Measurements from ENCODE around the gene ZNF821.
"Not testable (repeated sequence)": the region's sequence is repeated elsewhere in the genome, so short reads cannot be mapped to it uniquely, and the experiment has no call there.

The ZNF821 gene

DNA sequence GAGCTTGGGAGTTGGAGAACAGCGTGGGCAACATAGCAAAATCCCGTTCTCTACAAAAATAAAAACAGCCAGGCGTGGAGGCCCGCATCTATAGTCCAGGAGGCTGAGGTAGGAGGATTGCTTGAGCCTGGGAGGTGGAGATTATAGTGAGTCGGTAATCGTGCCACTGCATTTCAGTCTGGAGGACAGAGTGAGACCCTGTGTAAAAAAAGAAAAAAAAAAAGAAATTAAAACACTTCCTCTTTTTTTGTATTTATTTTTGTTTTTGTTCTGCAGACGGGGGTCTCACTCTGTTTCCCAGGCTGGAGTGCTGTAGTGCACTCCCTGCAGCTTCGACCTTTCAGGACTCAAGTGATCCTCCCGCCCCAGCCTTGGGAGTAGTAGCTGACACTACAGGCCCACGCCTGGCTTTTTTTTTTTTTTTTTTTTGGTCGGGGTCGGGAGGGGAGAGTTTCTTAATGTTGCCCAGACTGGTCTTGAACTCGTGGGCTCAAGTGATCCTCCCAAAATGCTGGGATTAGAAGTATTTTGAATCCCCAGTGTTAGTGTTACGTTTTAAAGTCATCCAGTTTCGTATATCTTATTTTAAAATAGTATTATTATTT, 12.9 kb upstream of the ZNF821 start:
- no peak for DNase-seq

DNA sequence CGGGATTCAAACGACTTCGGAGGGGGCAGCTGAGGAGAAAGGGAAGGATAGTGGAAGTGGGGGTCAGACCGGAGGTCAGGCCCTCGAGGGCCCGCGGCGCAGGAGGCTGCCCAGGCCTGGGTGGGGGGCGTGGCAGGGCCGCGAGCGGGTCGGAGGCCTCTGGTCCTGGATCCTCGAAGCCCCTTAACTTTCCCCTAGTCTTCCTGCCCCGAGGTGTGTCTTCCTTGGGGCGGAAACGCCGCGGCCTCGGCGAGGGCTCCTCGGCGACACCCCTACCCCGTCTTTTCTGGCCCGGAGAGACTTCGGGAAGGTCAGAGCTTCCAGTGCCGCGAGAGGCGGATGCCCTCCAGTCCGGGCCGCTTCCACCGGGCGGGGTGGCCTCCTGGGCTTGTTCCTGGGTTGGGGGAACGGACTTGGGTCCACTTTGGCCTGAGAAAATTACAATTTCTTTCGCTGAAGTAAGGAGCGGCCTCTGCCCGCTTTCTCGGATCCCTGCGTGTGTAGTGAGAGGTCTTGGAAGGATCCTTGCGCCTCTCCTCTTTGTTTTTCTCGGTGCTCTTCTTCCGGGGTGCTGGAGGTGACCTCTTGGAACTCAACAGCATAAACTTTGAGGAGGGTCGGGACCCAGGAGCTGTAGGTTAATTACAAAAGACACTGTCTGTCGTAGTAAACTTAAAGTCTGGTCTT, 11.8 kb upstream of the ZNF821 start:
- no peak for DNase-seq

DNA sequence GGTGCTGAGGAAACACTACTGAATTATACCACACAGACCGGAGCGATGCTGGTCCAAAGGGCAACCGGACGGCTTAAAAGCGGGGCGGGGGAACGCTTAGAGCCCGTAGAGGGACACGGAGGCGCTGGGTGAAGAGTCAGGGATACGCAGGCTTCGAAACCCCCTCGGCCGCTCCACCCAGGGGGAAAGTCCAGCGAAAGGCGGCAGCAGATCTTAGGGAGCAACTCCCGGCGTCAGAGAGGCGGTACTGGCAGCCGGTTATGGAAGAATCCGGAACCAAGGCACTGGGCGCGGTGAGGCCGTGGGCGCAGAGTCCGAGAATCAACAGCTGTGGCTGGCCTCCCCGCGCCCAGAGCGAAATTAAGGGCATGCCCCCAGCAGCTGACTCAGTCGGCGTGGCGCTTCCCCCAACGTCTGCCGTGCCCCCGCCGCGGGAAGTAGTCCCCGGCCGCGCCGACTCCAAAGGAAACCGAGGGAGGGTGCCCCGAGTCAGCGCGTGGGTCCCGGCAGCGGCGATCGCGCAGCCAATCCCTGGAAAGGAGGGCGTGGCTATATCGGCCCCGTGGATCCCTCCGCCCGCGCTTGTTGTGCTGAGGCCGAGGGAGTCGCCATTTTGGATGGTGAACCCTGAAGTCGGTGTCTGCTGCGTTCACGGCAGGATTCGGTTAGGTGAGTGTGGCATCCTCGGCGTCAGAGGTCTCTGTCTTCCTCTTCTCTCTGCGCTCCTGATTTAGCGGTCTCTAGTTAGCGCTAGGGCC, 11.1 kb upstream of the ZNF821 start, which contains the start of gene IST1:
Gene IST1 (plus strand): TSS at position 611 of the 758 bp plus-strand sequence. CDS start 20,110 bp downstream, outside the sequence.
- peak; percentile 96 for DNase-seq

DNA sequence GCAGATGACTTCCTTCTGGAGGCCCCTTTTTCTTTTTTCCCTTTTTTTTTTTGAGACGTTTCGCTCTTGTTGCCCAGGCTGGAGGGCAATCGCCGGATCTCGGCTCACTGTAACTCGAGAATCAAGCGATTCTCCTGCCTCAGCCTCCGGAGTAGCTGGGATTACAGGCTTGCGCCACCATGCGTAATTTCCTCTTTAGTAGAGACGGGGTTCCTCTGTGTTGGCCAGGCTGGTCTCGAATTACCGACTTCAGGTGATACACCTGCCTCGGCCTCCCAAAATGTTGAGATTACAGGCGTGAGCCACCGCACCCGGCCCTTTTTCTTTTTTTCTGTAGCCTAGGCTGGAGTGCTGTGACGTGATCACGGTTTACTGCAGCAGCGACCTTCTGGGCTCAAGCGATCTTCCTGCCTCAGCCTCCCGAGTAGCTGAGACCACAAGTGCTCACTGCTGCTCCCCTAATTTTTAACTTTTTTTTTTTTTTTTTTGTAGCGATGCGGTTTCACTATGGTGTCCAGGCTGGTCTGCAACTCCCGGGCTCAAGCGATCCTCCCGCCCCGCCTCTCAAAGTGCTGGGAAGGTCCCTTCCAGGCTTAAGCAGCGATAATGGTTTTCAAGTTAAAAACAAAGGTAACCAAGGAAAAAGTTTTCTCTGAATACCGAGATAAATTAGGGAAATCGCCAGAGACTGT, 10.4 kb upstream of the ZNF821 start:
- DNase-seq: peak; percentile 20

DNA sequence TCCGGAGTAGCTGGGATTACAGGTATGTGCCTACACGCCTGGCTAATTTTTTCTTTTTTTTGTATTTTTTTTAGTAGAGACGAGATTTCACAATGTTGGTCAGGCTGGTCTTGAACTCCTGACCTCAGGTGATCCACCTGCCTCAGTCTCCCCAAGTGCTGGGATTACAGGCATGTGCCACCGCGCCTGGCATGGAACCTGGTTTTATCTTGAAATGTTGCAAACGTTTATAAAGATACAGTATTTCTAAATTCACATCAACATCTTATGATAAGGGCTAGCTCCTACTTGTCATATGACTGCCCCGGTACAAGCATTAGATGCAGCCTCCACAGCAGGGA, 9.9 kb upstream of the ZNF821 start:
- DNase-seq: no peak

DNA sequence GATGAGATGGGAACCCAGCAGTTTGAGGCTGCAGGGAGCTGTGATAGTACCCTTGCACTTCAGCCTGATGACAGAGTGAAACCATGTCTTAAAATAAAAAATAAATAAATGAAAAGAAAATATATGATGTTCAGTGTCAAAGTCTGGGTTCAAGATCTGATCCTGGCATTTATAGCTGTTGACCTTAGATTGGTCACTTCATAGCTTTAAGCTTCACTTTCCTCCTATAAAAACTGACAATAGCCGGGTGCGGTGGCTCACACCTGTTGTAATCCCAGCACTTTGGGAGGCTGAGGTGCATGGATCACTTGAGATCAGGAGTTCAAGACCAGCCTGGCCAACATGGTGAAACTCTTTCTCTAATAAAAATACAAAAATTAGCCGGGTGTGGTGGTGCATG, 5.2 kb upstream of the ZNF821 start:
- DNase-seq: no peak

DNA sequence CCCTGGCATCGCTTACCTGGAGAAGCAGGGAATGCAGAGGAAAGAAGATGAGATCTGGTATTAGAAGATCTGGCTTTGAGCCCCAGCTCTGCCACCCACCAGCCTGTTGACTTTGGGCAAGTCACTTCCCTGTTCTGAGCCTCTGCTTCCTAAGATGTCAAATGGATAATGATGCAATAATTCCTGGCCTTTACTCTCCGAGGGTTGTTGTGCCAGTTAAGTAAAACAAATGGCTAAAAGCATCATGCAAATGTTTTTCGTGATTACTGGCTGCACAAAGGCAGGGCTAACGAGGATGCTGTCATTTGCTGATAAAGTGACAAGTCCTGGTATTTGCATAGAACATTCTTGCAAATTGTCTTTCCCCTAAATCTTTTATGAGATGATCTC, 1.3 kb upstream of the ZNF821 start:
- no peak for DNase-seq

DNA sequence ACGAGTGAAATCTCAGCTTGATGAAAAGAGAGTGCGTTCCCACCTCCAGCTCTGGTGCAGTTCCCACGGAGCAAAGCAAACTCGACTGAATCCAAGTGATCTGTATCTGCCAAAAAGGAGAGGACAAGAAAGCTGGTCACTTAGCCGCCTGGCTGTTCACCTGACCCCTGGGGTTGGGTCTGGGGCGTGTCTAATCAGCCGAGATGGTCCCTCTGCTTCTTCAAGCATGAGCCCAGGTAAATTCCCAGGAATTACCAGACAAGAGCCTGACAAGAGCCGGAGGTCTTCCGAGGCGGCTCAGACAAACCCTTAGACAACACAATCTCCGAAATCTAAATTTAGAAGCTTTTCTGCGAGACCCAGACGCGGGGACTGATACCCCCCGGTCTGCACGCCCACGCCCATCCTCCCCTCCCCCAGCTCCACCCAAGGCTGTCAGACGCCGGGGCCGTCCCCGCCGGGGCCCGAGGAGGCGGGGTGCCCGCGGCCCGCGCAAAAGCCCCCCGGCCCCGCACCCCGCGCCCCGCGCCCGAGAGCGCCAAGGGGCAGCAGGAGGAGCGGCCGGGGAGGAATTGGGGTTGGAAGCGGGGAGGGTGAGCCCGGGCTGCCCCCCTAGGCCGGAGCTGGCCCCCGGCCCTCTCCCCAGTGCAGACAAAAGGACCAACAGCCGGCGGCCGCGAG, 674 bp downstream of the ZNF821 start:
- no peak for DNase-seq

DNA sequence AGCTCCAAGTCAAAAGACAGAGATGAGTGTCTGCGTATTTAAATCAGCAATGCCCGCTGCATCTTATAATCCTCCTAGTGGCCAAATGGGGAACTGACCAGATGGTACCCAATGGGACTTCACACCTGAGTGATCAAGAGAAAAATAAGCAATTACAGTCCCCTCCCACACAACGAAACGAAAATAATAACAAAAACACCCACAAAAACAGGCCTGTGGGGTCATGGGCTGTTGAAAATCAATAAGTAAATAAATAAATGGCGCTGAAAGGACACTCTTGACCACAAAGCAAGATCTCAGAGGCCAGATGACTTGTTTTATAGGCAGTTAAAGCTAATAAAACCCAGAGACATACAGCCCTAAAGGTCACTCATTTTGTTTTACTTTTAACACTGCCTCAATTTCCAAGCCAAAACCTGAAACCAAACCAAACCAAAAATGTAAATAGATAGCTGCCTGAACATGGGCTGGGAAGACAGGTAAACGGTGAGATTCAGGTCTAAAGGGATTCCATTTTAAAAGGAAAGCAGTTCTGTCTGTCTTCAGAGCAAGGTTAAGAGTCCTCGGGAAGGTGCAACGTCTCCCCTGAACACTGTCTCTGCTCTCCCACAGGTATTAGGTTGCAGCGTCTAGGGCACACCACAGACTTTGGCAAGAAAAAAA, 1.3 kb downstream of the ZNF821 start:
- peak; percentile 27 for DNase-seq

DNA sequence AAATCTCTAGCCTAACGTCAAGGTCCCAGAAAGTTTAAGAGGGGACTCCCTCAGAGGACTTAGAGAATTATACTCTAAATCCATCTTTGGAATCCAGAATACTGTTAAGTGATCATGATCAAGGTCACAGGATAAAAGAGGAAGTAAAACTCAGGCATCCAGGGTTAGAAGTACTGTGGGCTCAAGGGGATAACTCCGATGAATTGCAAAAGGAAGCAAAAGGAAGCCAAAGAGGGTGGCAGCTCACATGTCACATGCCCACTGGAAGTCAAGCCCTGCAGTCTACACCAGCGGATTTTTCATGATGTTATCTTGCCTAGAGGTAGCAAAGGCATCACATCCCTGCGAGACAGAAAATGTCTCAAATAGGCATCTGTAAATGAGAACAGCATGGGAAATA, 3.8 kb downstream of the ZNF821 start:
- DNase-seq: no peak

DNA sequence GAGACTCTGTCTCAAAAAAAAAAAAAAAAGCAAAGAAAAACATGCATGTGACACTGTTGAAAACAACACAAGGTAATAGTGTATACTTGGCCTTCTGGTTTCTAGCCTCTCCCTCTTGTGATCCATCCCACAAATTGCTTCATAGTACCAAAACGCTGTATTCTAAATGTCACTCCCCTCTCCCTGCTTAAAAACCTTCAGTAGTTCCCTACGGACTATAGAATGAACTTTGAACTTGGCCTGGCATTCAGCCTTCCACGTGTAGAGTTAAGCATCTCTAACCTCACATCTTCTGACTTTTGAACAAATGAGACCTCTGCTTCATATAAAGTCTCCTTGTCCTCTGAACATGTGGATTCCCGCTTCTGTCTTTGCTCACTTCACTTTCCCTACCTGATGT, 5.1 kb downstream of the ZNF821 start:
- no peak for DNase-seq

DNA sequence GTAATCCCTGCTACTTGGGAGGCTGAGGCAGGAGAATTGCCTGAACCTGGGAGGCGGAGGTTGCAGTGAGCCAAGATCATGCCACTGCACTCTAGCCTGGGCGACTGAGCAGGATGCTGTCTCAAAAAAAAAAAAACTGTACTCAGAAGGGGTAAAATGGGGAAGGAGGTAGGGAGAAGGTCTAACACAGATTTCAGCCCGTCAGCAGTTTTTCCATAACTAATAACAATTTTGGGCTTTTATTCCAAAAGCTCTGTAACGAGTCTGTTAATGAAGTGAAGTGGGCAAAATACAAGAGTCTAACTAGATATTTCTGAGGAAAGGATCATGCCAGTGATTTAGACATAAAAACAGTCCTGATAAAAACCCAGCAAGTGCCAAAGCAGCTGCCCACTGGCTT, 10.8 kb downstream of the ZNF821 start:
- DNase-seq: no peak

DNA sequence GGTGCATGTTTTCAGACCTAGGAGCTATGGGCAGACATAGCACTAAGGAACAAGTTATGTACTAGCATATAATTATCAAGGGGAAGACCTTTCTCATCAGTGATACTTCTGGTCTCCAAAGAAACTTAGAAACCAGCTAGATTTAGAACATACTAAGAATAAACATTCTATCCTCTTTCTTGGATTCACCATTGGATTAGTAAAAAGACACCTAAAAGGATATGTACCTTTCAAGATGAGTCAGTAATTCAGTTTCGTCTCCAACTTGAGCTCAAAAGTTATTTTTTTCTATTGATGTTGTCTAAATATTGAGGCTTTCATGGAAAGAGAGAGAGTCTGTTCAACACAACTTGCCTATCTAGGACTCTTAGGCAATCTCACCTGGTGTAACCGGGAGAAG, 13.2 kb downstream of the ZNF821 start:
- no peak for DNase-seq

DNA sequence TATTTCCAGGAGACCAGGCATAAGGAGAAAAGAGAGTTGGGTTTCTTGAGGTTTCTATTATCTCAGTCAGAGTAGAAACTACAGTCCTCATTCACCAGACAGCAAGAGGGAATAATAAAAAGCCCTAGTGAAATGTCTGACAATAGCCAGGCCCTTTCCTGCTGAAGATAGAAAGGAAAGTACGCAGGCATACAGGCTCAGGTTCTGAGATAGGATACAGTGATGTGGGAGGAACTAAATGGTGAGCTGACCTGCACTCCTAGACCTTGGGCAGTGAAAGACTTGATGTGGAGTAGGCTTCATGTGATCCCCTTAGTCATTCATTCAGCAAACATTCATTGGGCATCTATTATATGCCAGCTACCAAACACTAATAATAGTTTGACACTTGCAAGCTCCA, 14.9 kb downstream of the ZNF821 start:
- DNase-seq: no peak

DNA sequence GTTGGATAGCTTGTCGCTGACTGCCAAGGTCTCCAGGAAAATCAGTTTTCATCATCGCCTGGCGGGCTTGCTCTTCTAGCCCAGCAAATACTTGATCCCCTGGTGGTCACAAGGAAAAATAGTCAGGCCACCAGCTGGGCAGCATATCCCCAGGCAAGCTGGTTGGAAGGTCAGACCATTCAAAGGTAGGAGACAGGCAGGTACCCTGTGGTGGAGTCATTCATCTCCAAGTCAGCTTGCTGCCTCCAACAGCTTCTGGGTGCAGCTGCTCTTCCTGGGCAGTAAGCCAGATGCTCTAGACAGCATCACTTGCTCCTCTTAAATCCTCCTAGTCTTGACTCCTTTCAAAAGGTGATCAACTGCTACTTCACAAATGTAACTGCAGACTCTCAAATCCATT, 16.0 kb downstream of the ZNF821 start:
- no peak for DNase-seq

DNA sequence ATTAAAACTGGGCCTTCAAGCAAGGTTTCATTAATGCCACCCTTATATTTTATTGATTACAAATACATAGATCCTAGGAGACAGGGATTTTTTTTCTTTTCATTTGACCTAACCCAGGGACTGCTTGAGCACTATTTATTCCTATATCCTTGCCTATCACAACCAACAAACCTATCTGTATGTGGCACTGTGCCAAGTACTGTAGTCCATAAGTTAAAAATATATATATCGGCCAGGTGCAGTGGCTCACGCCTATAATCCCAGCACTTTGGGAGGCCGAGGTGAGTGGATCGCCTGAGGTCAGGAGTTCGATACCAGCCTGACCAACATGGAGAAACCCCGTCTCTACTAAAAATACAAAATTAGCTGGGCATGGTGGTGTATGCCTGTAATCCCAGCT, 16.8 kb downstream of the ZNF821 start:
- not testable (repeated sequence) for DNase-seq

DNA sequence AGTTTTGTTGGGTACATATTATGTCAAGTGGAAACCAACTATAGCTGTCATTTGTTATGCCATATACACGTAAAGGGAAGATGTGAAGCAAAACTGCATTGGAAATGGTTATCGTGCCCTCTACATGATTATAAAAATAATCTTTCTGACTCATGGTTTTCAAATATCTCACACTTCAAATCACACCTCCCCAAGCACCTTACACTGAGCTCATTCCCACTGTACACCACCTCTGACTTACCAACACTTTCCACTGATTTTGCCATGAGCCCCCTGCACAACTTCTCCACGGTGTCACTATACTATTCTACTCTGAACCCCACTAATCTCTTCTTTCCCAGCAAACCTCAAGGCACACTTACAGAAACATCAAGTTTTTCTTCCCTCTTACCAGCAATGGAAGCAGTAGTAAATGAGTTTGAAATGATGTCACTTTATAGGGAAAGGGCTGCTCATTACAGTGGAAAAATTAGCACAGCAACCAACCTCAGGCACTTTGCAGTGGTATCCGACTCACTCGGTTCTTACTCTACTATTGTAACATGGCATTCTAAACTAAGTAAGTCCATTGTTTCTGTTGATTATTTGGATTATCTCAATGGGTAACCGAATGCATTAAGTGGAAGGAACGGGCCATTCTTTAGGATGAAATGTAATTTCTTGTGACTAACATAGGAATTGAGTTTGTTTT, 18.7 kb downstream of the ZNF821 start:
- no peak for DNase-seq

DNA sequence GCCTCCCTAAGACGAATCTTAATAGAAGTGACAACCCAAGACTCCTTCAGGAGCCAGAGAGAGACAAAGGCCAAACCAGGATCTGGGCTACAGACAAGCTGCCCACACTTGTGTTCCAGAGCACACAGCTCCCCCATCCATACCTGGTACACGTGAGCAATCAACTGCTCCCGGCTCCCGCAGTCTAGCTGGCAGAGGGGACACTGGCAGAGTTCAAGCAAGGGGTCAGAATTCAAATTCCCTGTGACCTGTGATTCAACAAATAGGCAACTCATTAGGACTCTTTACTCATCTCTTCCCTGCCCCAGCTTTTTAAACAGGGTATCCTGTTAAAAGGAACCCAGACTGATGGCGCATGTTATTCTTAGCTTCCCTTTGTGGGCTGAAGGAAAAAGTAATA, 20.0 kb downstream of the ZNF821 start:
- DNase-seq: no peak

DNA sequence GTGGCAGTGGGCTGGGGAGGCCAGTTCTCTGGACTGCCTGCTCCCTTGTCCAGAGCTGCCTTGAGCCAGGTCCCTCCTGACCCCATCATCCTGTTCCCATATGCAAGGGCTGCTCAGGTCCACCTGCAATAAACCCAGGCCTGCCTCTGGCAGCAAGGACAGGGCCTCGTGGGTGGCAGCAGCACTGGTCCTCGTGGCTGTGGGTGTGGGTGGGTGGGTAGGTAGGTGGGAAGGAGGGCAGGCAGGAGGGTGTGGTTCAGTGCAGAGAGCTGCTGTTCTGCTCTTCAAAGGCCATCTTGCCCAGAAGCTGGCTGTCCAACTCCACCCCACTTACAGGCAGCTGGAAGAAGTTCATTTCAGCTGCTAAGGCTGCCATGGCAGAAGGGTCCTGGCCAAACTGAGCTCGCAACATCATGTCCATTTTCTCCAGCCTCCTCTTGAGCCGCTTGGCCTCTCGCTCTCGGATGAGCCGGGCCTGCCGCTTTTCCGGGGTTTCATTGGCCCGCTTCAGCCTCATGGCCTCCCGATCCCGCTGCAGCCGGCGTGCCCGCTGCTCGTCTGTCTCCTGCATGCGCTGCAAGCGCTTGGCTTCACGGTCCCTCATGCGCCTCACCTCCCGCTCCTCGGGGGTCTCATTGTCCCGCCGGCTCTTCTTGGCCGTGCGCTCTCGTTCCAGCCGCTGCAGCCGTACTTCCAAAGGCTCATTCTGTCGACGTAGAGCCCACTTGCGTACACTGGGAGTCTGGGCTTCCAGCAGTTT, 24.0 kb downstream of the ZNF821 start:
- DNase-seq: no peak

DNA sequence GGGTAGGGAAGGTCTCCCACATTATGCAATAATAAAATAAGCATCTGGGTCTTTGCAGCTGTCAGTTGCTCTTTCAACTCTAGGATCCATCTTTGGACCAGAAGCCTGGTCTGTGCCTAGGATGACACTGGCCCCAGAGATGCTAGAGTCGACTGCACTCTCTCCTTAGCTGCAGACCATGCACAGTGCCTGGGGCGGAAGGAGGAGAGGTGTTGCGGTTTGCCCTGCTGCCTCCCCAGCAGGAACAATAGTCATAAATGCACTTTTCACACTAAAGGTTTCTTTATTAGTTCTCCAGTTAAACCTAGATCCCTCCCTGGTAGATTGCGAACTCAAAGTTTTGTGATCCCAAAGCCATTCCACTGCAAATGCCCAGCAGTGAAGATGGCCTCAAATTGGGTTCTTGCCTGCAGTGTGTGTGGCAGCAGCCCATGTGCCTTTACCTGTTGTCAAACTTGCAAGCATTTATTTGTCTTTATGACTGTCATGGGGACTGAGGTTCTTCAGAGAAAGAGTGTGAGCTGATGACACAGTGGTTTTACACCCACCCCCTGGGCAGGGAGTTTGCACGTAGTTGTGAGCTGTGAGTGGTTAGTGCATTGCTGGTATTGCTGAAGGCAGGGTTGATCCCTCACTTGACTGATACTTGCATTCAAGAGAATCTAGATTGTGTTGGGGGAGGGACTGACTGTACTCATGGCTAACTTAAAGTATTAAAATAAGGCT, 27.9 kb downstream of the ZNF821 start:
- DNase-seq: no peak
